Prostate gland (tissue), 2 donors: ENCODE results near the gene NR2E1.

Experiments
- CTCF ChIP-seq, 4 experiments: fragments of 200-600 bp in 2 of 4; fragments of 450-650 bp in 2 of 4; sonication (generic) in 2 of 4; IDR thresholded peaks; 1 replicate in 3 of 4; 2 replicates in 1 of 4; pipeline ENCODE4 v1.5.1; 2016 to 2019; ENCODE audit warnings: antibody characterized with exemption in 4 of 4, mild to moderate bottlenecking in 2 of 4, moderate library complexity in 2 of 4
- POLR2A ChIP-seq: fragments of 450-650 bp; IDR thresholded peaks from one replicate; pipeline ENCODE4 v1.6.1; 2016; ENCODE audit warnings: antibody characterized with exemption, mild to moderate bottlenecking

- TF ChIP-seq CTCF (IDR thresholded peaks at IDR 0.05) (no peak), POLR2A (no peak)
Observed at GRCh38 chr6:108169464-108170331, 3.9 kb downstream of the NR2E1 start.
